Head of caudate nucleus (tissue), 42 donors: ENCODE results near the gene ATRIP.

ENCODE experiments used
- DNase-seq, 42 donors: peaks; one replicate each; pipeline versions ENCODE4 v3.0.0 to v3.0.0-alpha.2; 2020 to 2021; ENCODE audit warnings: mixed read lengths in 7 of 42
- intact Hi-C: fragments of 100-400 bp; cut with DNase I; formaldehyde crosslinking; loops from one replicate; pipeline ENCODE4 v1.15.0; 2022

Gene ATRIP

GRCh38 chr3:48419149-48419548 lies 27.4 kb upstream of the ATRIP start:
- intact Hi-C loops: no loop called here
- no peak for DNase-seq

- intact Hi-C loops: no loop called here
- DNase-seq: no peak
Measured at GRCh38 chr3:48419597-48419996, 26.9 kb upstream of the ATRIP start.

- intact Hi-C loops: no loop called here
- no peak for DNase-seq
Measured at GRCh38 chr3:48420561-48420960, 26.0 kb upstream of the ATRIP start.

GRCh38 chr3:48422272-48422671 lies 24.3 kb upstream of the ATRIP start:
- intact Hi-C loops: no loop called here
- DNase-seq: no peak

GRCh38 chr3:48422681-48423080 lies 23.9 kb upstream of the ATRIP start:
- no peak for DNase-seq
- intact Hi-C loops: no loop called here

GRCh38 chr3:48423241-48423882 lies 23.2 kb upstream of the ATRIP start:
- intact Hi-C loops: no loop called here
- DNase-seq: peak in 35 of 42 donors; percentile 25 to 86 (median 58)

GRCh38 chr3:48423883-48424695 lies 22.4 kb upstream of the ATRIP start:
- peak in 29 of 42 donors; percentile 18 to 76 (median 50) for DNase-seq

GRCh38 chr3:48425281-48425812 lies 21.2 kb upstream of the ATRIP start:
- intact Hi-C loops: no loop called here
- DNase-seq: peak; percentile 33 to 91 (median 71)

More at GRCh38 chr3:48423883-48424695, 22.4 kb upstream of the ATRIP start:
- intact Hi-C loops: no loop called here

- DNase-seq: peak; percentile 81 to 98 (median 93)
- intact Hi-C loops: no loop called here
Measured at GRCh38 chr3:48426401-48426909, 20.1 kb upstream of the ATRIP start.

- intact Hi-C loops: no loop called here
- DNase-seq: peak in 19 of 42 donors; percentile 18 to 76 (median 44)
Measured at GRCh38 chr3:48426944-48427629, 19.4 kb upstream of the ATRIP start.

- intact Hi-C loops: no loop called here
- peak in 30 of 42 donors; percentile 27 to 76 (median 50) for DNase-seq
Measured at GRCh38 chr3:48427630-48427962, 18.9 kb upstream of the ATRIP start.

- intact Hi-C loops: no loop called here
Measured at GRCh38 chr3:48428088-48428571, 18.4 kb upstream of the ATRIP start.

GRCh38 chr3:48428572-48429316 lies 17.8 kb upstream of the ATRIP start:
- peak in 34 of 42 donors; percentile 29 to 76 (median 54) for DNase-seq
- intact Hi-C loops: no loop called here

More at GRCh38 chr3:48428088-48428571, 18.4 kb upstream of the ATRIP start:
- DNase-seq: peak in 3 of 42 donors; percentile 31 to 59 (median 44)

- intact Hi-C loops: no loop called here
- peak; percentile 43 to 92 (median 85) for DNase-seq
Measured at GRCh38 chr3:48429317-48429959, 17.1 kb upstream of the ATRIP start.

- intact Hi-C loops: no loop called here
- DNase-seq: peak in 7 of 42 donors; percentile 21 to 59 (median 36)
Measured at GRCh38 chr3:48429960-48430707, 16.4 kb upstream of the ATRIP start, which contains the start of gene PLXNB1. PLXNB1 (minus strand) TSS chr3:48430086; CDS start chr3:48424611, 5,475 bp downstream.

GRCh38 chr3:48430708-48431101 lies 15.8 kb upstream of the ATRIP start:
- peak in 3 of 42 donors; percentile 3 to 23 (median 11) for DNase-seq
- intact Hi-C loops: no loop called here
